ENCODE results near the gene B3GAT1.

DNA sequence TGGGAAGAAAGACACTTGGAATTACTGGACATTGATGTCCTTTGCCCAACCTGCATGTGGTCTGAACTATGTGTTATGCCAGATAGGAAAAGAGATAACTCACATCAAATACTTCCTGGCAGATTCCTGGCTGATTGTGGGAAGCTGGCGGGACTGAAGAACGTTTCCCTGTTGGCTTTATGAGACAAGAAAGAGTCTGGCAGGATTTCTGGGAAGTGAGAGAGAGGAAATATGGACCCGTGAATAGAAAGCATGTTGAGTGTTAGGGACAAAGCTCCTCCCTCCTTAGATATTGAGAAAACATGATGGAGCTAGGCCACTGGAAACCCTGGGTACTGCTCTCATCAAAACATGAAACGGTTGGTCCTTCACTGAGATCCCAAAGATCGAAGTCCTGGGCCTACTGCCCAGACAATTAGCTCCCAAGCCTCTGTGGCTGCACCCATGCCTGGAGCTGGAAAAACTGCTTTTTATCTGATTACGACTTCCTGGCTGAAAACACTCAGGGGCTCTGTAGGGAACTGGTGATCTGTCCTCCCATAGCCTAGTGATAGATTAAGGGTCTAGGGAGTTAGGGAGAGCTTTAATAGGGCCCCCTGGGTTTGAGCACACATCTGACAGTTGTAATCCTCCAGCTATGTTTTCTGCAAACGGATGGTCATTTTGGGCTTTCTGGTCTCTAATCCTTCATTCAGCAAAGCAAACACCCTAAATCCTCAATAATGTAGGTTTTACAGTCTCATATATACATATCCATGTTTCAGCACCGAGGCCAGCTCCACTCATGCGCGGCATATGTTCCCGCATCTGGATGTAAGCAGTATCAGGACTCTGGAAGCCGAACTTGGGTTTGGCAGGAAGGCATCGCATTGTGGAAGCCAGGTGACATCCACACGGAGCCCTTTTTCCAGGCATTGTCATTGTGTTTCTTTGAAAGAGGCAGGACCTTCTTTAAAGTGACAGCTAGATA lies 6.1 kb upstream of the B3GAT1 start:
- TF ChIP-seq, protein P1, sequence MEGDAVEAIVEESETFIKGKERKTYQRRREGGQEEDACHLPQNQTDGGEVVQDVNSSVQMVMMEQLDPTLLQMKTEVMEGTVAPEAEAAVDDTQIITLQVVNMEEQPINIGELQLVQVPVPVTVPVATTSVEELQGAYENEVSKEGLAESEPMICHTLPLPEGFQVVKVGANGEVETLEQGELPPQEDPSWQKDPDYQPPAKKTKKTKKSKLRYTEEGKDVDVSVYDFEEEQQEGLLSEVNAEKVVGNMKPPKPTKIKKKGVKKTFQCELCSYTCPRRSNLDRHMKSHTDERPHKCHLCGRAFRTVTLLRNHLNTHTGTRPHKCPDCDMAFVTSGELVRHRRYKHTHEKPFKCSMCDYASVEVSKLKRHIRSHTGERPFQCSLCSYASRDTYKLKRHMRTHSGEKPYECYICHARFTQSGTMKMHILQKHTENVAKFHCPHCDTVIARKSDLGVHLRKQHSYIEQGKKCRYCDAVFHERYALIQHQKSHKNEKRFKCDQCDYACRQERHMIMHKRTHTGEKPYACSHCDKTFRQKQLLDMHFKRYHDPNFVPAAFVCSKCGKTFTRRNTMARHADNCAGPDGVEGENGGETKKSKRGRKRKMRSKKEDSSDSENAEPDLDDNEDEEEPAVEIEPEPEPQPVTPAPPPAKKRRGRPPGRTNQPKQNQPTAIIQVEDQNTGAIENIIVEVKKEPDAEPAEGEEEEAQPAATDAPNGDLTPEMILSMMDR (IDR thresholded peaks at IDR 0.05), result no peak
- TF ChIP-seq POLR2AphosphoS5 (IDR thresholded peaks at IDR 0.05), result no peak
